HFF-Myc (cell line): ENCODE measurements around the gene EXTL1.

ENCODE experiments used
- DNase-seq: peaks from one replicate; pipeline ENCODE4 v3.0.0-alpha.2; 2011; ENCODE audit warnings: low read depth; ENCODE audit errors: extremely low read depth
- H3K4me3 ChIP-seq: replicated peaks from 2 replicates; pipeline ENCODE4 v1.5.1; 2011; ENCODE audit warnings: low read depth, mild to moderate bottlenecking, control low read depth, low read length
- TF ChIP-seq, protein P1 (sequence below): IDR thresholded peaks from 2 replicates; pipeline ENCODE4 v1.5.1; 2012; ENCODE audit warnings: mild to moderate bottlenecking, low read depth, low read length, control low read depth; ENCODE audit errors: missing control alignments

The EXTL1 gene, protein sequence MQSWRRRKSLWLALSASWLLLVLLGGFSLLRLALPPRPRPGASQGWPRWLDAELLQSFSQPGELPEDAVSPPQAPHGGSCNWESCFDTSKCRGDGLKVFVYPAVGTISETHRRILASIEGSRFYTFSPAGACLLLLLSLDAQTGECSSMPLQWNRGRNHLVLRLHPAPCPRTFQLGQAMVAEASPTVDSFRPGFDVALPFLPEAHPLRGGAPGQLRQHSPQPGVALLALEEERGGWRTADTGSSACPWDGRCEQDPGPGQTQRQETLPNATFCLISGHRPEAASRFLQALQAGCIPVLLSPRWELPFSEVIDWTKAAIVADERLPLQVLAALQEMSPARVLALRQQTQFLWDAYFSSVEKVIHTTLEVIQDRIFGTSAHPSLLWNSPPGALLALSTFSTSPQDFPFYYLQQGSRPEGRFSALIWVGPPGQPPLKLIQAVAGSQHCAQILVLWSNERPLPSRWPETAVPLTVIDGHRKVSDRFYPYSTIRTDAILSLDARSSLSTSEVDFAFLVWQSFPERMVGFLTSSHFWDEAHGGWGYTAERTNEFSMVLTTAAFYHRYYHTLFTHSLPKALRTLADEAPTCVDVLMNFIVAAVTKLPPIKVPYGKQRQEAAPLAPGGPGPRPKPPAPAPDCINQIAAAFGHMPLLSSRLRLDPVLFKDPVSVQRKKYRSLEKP

DNA sequence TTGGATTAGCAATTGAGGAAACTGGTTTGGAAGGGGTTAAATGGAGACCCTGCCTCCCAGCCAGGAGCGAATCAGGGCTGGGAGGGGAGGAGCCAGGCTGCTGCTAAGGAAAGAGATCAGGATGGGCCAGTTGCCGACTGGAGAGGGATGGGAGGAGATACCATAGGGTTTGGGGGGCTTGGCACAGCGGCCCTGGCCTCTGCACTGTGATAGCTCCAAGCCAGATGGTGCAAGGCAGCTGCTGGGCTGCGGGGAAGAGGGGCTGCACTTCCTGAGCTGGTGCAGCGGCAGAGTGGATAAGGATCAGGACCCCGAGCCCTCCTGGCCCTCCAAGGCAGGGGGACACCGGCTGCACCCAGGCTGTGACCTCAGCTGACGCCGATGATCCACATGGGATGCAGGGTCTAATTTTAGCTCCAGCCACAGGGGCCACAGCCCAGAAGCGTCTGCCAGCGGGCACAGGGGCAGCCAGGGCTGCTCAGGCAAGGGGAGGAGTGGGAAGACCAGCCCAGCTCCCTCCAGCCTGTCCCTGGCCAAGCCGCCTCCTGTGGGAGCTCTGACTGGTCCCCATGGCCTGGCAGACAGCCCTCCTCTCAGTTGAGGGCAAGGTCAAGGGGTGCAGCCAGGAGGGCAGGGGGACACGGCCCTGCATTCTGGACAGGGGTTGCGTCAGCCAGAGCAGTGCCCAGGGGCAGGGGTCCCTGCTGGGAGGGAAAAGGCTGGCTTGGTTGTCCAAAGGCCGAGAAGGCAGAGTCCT lies at the start of gene EXTL1:
TSS of gene EXTL1 (plus strand) at position 129 of the 757 bp plus-strand sequence. CDS start 872 bp downstream, outside the sequence.
- 0 out of 2 replicates have a peak within 1 kb of the TSS, but pooled peaks have one; percentile 8 for H3K4me3 ChIP-seq
- TF ChIP-seq, protein P1, sequence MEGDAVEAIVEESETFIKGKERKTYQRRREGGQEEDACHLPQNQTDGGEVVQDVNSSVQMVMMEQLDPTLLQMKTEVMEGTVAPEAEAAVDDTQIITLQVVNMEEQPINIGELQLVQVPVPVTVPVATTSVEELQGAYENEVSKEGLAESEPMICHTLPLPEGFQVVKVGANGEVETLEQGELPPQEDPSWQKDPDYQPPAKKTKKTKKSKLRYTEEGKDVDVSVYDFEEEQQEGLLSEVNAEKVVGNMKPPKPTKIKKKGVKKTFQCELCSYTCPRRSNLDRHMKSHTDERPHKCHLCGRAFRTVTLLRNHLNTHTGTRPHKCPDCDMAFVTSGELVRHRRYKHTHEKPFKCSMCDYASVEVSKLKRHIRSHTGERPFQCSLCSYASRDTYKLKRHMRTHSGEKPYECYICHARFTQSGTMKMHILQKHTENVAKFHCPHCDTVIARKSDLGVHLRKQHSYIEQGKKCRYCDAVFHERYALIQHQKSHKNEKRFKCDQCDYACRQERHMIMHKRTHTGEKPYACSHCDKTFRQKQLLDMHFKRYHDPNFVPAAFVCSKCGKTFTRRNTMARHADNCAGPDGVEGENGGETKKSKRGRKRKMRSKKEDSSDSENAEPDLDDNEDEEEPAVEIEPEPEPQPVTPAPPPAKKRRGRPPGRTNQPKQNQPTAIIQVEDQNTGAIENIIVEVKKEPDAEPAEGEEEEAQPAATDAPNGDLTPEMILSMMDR: no peak
- DNase-seq: no peak

DNA sequence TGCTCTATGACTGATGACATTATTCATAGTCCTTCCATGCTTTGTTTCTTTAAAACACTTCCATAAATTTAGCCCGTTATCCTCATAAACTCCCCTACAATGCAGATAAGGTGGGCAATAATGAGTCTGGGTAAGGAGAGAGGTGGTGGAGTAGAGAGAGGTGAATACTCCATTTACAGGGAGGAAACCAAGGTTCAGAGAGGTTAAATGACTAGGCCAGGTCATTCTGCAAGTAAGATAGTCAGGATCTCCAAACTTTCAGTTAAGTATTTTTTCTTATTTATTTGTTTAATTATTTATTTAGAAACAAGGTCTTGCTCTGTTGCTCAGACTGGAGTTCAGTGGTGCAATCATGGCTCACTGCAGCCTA lies 49.8 kb upstream of the EXTL1 start:
- TF ChIP-seq, protein P1: no peak
- H3K4me3 ChIP-seq: no peak overlapping the region
- DNase-seq: no peak

DNA sequence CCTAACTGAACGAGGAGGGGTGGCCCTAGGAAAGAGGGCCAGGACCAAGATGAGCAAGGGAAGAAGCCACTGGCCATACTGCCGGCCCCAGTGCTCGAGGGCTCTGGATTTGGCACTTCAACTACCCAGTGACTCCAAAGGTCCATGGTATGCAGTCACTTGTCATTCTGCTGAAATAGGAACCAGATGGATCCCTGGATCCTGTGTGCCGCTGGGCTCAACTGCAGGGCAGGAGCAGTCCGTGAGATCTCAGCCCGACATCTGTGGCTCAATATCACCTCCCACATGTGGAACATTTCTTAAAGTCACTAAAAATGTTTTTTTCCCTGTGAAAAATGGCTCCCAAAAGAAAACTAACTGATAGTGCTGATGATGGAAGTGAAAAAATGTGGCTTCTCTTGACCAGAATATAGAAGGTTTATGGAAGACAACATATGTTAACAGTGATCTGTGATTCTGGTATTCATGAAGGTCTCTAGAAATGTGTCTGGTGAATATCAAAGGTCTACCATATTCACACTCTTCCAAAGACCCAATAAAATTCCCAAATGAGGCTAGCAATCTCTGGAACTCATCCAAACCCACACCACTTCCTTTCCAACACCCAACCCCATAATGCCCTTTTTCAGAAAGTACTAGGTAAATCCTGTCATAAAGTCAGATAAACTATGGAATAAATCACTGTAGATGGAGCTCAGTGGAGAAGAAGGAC lies 47.8 kb upstream of the EXTL1 start:
- TF ChIP-seq, protein P1: no peak
- no peak for DNase-seq
- no peak overlapping the region for H3K4me3 ChIP-seq

DNA sequence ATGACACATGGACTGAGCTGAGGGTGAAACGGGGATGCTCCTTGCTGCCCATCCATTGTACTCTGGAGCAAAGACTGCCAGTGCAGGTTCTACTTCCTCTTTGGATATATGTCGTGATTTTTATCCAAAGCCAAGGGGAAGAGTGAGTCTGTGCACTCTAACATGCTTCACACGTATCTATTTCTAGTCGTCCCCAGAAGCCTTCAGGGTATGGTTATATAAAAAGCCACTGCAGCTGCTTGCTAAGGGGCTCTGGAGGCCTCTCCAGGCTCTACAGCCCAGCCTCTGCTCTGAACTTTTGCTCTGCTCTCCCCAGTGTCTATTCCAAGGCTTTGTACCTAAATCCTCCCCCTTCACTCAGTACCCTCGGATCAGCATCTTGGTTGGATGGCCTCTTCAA lies 43.8 kb upstream of the EXTL1 start:
- DNase-seq: no peak
- TF ChIP-seq, protein P1: no peak
- no peak overlapping the region for H3K4me3 ChIP-seq

DNA sequence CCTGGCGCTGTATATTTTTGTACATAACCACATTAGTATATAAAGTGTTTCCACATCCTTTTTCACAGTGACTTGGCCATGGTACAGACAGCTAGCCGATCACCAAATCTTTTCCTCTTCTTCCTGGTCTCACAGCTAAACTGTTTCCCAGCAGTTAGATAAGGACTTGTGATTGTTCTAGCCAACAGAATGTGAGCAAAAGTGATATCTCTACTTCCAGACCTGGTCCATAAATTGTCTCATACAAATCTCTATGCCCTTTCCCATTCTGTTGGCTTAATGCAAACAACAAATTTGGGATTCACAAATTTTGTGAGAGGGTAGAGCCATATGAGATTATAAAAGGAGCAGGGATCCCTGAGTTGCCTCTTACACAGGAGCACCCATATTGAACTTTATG lies 43.2 kb upstream of the EXTL1 start:
- DNase-seq: no peak
- no peak overlapping the region for H3K4me3 ChIP-seq
- TF ChIP-seq, protein P1: no peak

DNA sequence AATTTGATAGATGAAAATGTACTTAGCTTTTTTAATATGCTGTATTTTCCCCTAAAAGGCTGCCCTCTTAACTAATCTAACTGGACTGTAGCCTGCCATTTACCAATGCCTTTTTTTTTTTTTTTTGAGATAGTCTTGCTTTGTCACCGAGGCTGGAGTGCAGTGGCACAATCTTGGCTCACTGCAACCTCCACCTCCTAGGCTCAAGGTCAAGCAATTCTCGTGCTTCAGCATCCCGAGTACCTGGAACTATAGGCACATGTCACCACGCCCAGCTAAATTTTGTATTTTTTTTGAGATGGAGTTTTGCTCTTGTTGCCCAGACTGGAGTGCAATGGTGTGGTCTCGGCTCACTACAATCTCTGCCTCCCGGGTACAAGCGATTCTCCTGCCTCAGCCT lies 42.4 kb upstream of the EXTL1 start:
- H3K4me3 ChIP-seq: no peak overlapping the region
- no peak for DNase-seq
- TF ChIP-seq, protein P1: no peak
